Caco-2 (cell line): Measurements from ENCODE around the gene BTG2. TPM values are rescaled to one million over a fixed set of nuclear protein-coding genes. Genes with fewer than 3 reads are reported as not detected.

Source experiments
- BruUV-seq: library from RNA; stranded (reverse); fragments of 400-500 nt; replicated peaks from 2 replicates; lab custom pipeline; 2021; lab: Mats Ljungman, UMichigan
- CTCF ChIA-PET: fragments of 300-600 bp; sonication (Branson Sonifier 250); formaldehyde crosslinking; loops from one replicate; lab custom pipeline; 2022; ENCODE audit warnings: antibody characterized with exemption; lab: Charles Lee
- POLR2A ChIA-PET: fragments of 300-600 bp; sonication (Branson Sonifier 250); formaldehyde crosslinking; loops from one replicate; lab custom pipeline; 2022; ENCODE audit warnings: antibody characterized with exemption; lab: Charles Lee
- DNase-seq, 2 experiments: peaks; one replicate each; pipeline versions ENCODE4 v3.0.0 to v3.0.0-alpha.2; 2020 to 2022
- H3K27me3 ChIP-seq: replicated peaks from 2 replicates; pipeline ENCODE4 v1.6.0; 2011; ENCODE audit warnings: low read length; ENCODE audit not compliant: control insufficient read depth, insufficient read depth
- H3K36me3 ChIP-seq: 2 replicates; pipeline ENCODE4 v1.5.1; 2011; ENCODE audit warnings: low read length; ENCODE audit not compliant: control insufficient read depth, insufficient read depth
- H3K4me1 ChIP-seq: fragments of 250-450 bp; sonication (Bioruptor Pico); 2 replicates; pipeline ENCODE4 v1.5.1; 2020; ENCODE audit warnings: mild to moderate bottlenecking
- H3K4me3 ChIP-seq: 2 replicates; pipeline ENCODE4 v1.5.1; 2011; ENCODE audit warnings: low read depth, mild to moderate bottlenecking, control low read depth, low read length
- H3K9me3 ChIP-seq: fragments of 250-450 bp; sonication (Bioruptor Pico); 2 replicates; pipeline ENCODE4 v1.5.1; 2020; ENCODE audit warnings: mild to moderate bottlenecking, moderate library complexity
- H3K27ac Mint-ChIP-seq: one replicate; pipeline ENCODE4 v1.8.0; 2022; ENCODE audit warnings: mixed read lengths; ENCODE audit not compliant: unreplicated experiment
- H3K27me3 Mint-ChIP-seq: one replicate; pipeline ENCODE4 v1.8.0; 2022; ENCODE audit warnings: mixed read lengths; ENCODE audit not compliant: insufficient read depth, unreplicated experiment
- H3K36me3 Mint-ChIP-seq: one replicate; pipeline ENCODE4 v1.8.0; 2022; ENCODE audit warnings: mild to moderate bottlenecking, mixed read lengths; ENCODE audit not compliant: insufficient read depth, unreplicated experiment
- H3K4me1 Mint-ChIP-seq: one replicate; pipeline ENCODE4 v1.8.0; 2022; ENCODE audit warnings: low read depth, mixed read lengths; ENCODE audit not compliant: unreplicated experiment
- H3K4me3 Mint-ChIP-seq: one replicate; pipeline ENCODE4 v1.8.0; 2022; ENCODE audit warnings: mild to moderate bottlenecking, moderate library complexity, mixed read lengths; ENCODE audit not compliant: unreplicated experiment
- H3K9me3 Mint-ChIP-seq: one replicate; pipeline ENCODE4 v1.8.0; 2022; ENCODE audit warnings: mixed read lengths; ENCODE audit not compliant: unreplicated experiment
- CTCF ChIP-seq, 2 experiments: fragments of 200-600 bp in 1 of 2; IDR thresholded peaks; 1 replicate in 1 of 2; 2 replicates in 1 of 2; pipeline versions ENCODE4 v1.5.1 to v1.8.0; 2011 to 2022; ENCODE audit warnings: antibody characterized with exemption in 1 of 2, control low read depth in 1 of 2, inconsistent platforms in 1 of 2, low read depth in 1 of 2, low read length in 1 of 2, mild to moderate bottlenecking in 1 of 2, moderate library complexity in 1 of 2; ENCODE audit not compliant: insufficient read depth in 1 of 2, severe bottlenecking in 1 of 2, unreplicated experiment in 1 of 2
- intact Hi-C: fragments of 100-400 bp; cut with micrococcal nuclease; formaldehyde crosslinking; loops from one replicate; pipeline ENCODE4 v1.10.0; 2022; ENCODE audit not compliant: unreplicated experiment
- total RNA-seq: library from RNA; stranded (reverse); gene quantifications from 2 replicates; pipeline ENCODE4 v1.2.3, GENCODE V29; 2022

BTG2 gene
- total RNA-seq, 1 experiment from 2014 or later, result 21.2 TPM

GRCh38 chr1:203316626-203317093 is 11.3 kb downstream of the BTG2 start:
- H3K36me3 Mint-ChIP-seq, result no peaks in the 10 kb centered on the region
- H3K9me3 ChIP-seq, result no peaks in the 10 kb centered on the region
- peaks cover 18% of the 10 kb centered on the region for H3K4me1 ChIP-seq
- H3K27ac Mint-ChIP-seq, result peak overlapping the region; percentile 23
- H3K27me3 Mint-ChIP-seq, result no peaks in the 10 kb centered on the region
- H3K36me3 ChIP-seq, result no peaks in the 10 kb centered on the region
- TF ChIP-seq CTCF (IDR thresholded peaks at IDR 0.05; ENCODE audit: insufficient read depth in 1 of 2, low read depth in 1 of 2, low read length in 1 of 2, severe bottlenecking in 1 of 2, unreplicated experiment in 1 of 2), result no peak
- no peak overlapping the region for H3K4me3 ChIP-seq
- peaks cover 20% of the 10 kb centered on the region for H3K4me1 Mint-ChIP-seq
- ChIA-PET CTCF (interaction anchor here (0.8 to 2.1 kb wide), 3 partner anchors 11 to 44 kb away, joined by 4 to 10 read pairs (median 5); no protein-coding TSS in a partner anchor), POLR2A (interaction anchor here (0.6 to 1.3 kb wide), 4 partner anchors 10 to 26 kb away, joined by 5 to 6 read pairs (median 6); partner anchors contain the start of gene BTG2)
- peak; percentile 29 to 52 for DNase-seq
- no peak overlapping the region for H3K4me3 Mint-ChIP-seq
- no peaks in the 10 kb centered on the region for H3K27me3 ChIP-seq
- intact Hi-C loops, result no loop called here
- H3K9me3 Mint-ChIP-seq, result no peaks in the 10 kb centered on the region
- no TSS peak for BruUV-seq

GRCh38 chr1:203317429-203318228 is 12.3 kb downstream of the BTG2 start:
- no peaks in the 10 kb centered on the region for H3K9me3 ChIP-seq
- no TSS peak for BruUV-seq
- no peaks in the 10 kb centered on the region for H3K27me3 ChIP-seq
- Mint-ChIP-seq H3K4me1 (peaks cover 20% of the 10 kb centered on the region), H3K36me3 (no peaks in the 10 kb centered on the region), H3K27ac (no peak overlapping the region), H3K4me3 (no peak overlapping the region), H3K27me3 (no peaks in the 10 kb centered on the region), H3K9me3 (no peaks in the 10 kb centered on the region)
- intact Hi-C loops, result no loop called here
- POLR2A ChIA-PET, result no interaction called here
- no peak overlapping the region for H3K4me3 ChIP-seq
- CTCF ChIA-PET, result interaction anchor here (1.7 to 2.1 kb wide), 2 partner anchors 10 to 18 kb away, joined by 5 to 10 read pairs; no protein-coding TSS in a partner anchor
- peaks cover 18% of the 10 kb centered on the region for H3K4me1 ChIP-seq
- no peak for TF ChIP-seq CTCF (IDR thresholded peaks at IDR 0.05; ENCODE audit: insufficient read depth in 1 of 2, low read depth in 1 of 2, low read length in 1 of 2, severe bottlenecking in 1 of 2, unreplicated experiment in 1 of 2)
- H3K36me3 ChIP-seq, result no peaks in the 10 kb centered on the region
- DNase-seq, result no peak

GRCh38 chr1:203318229-203318517 is 12.9 kb downstream of the BTG2 start:
- H3K4me1 Mint-ChIP-seq, result peaks cover 20% of the 10 kb centered on the region

More at GRCh38 chr1:203318229-203318517, 12.9 kb downstream of the BTG2 start:
- Mint-ChIP-seq H3K9me3 (no peaks in the 10 kb centered on the region), H3K36me3 (no peaks in the 10 kb centered on the region), H3K4me3 (no peak overlapping the region), H3K27ac (no peak overlapping the region), H3K27me3 (peaks cover 2% of the 10 kb centered on the region)
- POLR2A ChIA-PET, result no interaction called here
- DNase-seq, result no peak
- H3K4me3 ChIP-seq, result no peak overlapping the region
- no peaks in the 10 kb centered on the region for H3K27me3 ChIP-seq
- H3K9me3 ChIP-seq, result no peaks in the 10 kb centered on the region
- TF ChIP-seq CTCF (IDR thresholded peaks at IDR 0.05; ENCODE audit: insufficient read depth in 1 of 2, low read depth in 1 of 2, low read length in 1 of 2, severe bottlenecking in 1 of 2, unreplicated experiment in 1 of 2), result no peak
- no TSS peak for BruUV-seq
- H3K36me3 ChIP-seq, result no peaks in the 10 kb centered on the region
- H3K4me1 ChIP-seq, result peaks cover 18% of the 10 kb centered on the region
- CTCF ChIA-PET, result no interaction called here
- intact Hi-C loops, result no loop called here
